Thyroid gland (tissue), 4 donors: ENCODE results near the gene GEMIN4.

Source experiments
- POLR2A ChIP-seq, 2 donors: fragments of 450-650 bp; IDR thresholded peaks; one replicate each; pipeline ENCODE4 v1.6.1; 2017; ENCODE audit warnings: antibody characterized with exemption in 2 of 2, mild to moderate bottlenecking in 2 of 2, moderate library complexity in 1 of 2
- TF ChIP-seq, protein P1 (sequence below), 6 experiments: fragments of 200-600 bp in 3 of 6; fragments of 450-650 bp in 3 of 6; sonication (generic) in 3 of 6; IDR thresholded peaks; one replicate each; pipeline ENCODE4 v1.5.1; 2016 to 2019; ENCODE audit warnings: antibody characterized with exemption in 6 of 6, mild to moderate bottlenecking in 2 of 6, inconsistent platforms in 1 of 6, moderate library complexity in 1 of 6

DNA sequence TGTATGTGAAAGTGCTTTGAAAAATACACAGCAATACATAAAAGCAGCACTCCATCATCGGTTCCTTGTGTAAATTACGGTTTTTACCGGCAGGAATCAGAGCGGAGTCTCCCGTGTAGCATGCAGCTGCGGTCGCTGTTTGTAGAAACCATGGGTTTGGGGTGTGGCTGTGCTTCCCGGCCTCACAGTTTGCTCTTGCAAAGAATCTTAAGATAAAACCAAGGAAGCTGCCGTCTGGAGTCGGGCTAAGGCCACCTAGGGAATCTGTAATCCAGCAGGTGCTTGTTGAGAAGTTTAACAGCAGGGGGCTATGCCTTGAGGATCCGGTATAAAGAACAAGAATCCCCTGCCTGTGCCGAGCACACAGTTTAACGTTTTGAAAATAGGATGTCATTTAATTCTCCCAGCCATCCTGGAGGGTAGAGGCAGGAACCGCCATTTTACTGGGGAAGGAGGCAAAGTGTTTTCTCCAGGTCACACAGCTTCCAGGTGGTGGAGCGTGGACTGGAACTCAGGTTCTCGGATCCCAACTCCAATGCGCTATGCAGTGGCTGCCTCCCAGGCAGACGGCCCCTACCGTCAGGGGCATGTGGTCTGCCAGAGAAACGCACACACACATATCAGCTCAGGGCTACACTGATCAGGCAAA lies 25.7 kb downstream of the GEMIN4 start:
- TF ChIP-seq, protein P1, sequence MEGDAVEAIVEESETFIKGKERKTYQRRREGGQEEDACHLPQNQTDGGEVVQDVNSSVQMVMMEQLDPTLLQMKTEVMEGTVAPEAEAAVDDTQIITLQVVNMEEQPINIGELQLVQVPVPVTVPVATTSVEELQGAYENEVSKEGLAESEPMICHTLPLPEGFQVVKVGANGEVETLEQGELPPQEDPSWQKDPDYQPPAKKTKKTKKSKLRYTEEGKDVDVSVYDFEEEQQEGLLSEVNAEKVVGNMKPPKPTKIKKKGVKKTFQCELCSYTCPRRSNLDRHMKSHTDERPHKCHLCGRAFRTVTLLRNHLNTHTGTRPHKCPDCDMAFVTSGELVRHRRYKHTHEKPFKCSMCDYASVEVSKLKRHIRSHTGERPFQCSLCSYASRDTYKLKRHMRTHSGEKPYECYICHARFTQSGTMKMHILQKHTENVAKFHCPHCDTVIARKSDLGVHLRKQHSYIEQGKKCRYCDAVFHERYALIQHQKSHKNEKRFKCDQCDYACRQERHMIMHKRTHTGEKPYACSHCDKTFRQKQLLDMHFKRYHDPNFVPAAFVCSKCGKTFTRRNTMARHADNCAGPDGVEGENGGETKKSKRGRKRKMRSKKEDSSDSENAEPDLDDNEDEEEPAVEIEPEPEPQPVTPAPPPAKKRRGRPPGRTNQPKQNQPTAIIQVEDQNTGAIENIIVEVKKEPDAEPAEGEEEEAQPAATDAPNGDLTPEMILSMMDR (IDR thresholded peaks at IDR 0.05), result no peak
- no peak for TF ChIP-seq POLR2A (IDR thresholded peaks at IDR 0.05)
